HG02571 (cell line): ENCODE data around the gene CDK2.
"Not testable (repeated sequence)": the region's sequence is repeated elsewhere in the genome, so short reads cannot be mapped to it uniquely, and the experiment has no call there.

Experiments used
- ATAC-seq: cut with Tn5 transposase; IDR thresholded peaks from one replicate; pipeline ENCODE4 v1.9.1; 2021; ENCODE audit warnings: mild to moderate bottlenecking, moderate library complexity; ENCODE audit not compliant: unreplicated experiment

The CDK2 gene

DNA sequence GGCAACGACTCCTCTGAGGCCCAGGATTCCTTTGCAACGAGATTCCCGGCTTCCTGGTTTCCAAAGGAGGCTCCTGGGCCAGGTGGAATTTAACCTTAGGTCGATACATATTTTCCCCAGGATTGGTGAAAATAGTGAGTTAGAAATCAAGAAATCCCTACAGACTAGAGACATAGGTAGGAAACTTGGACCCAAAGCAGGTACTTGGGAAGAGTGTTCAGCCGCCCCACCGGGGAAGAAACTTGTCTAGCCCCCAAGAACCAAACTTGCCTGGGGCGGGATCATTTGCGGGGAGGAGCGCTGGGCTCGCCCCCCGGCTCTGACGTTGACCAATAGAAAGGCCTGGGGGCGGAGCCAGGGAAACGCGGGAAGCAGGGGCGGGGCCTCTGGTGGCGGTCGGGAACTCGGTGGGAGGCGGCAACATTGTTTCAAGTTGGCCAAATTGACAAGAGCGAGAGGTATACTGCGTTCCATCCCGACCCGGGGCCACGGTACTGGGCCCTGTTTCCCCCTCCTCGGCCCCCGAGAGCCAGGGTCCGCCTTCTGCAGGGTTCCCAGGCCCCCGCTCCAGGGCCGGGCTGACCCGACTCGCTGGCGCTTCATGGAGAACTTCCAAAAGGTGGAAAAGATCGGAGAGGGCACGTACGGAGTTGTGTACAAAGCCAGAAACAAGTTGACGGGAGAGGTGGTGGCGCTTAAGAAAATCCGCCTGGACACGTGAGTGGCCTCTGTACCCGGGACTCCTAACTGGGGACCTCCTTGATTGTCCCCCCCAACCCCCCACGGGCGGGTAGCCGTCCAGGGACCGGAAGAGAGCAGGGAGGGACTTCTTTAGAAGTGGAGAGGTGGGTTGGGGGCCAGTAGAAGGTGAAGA lies at the start of gene CDK2:
Gene CDK2, plus strand, starts transcription at position 423 of the 874 bp plus-strand sequence. Its CDS starts 179 bp downstream, at position 602.
- peak; percentile 93 for ATAC-seq

DNA sequence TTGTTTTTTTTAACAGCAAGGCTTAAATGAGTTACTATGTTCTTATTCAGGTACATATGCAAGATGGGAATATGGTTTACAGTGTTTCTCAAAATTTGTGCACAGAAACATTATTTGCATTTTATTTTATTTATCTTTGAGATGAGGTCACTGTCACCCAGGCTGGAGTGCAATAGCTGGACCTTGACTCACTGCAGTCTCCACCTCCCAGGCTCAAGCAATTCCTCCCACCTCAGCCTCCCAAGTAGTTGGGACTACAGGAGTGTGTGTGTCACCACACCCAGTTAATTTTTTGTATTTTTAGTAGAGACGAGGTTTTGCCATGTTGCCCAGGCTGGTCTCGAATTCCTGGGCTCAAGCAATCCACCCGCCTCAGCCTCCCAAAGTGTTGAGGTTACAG lies 47.6 kb upstream of the CDK2 start:
- ATAC-seq: not testable (repeated sequence)

DNA sequence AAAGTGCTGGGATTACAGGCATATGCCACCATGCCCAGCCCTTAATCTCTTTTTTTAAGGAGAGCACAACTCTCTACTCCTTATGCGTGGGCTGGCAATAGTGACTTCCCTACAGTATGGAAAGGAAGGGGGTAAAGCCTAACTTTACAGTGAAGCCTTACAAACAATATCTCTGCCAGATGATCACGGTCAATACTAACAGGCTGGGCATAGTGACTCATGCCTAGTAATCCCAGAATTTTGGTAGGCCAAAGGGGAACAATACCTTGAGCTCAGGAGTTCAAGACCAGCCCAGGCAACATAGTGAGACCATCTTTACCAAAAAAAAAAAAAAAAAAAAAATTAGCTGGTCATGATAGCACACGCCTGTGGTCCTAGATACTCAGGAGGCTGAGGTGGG lies 44.5 kb upstream of the CDK2 start:
- no peak for ATAC-seq

DNA sequence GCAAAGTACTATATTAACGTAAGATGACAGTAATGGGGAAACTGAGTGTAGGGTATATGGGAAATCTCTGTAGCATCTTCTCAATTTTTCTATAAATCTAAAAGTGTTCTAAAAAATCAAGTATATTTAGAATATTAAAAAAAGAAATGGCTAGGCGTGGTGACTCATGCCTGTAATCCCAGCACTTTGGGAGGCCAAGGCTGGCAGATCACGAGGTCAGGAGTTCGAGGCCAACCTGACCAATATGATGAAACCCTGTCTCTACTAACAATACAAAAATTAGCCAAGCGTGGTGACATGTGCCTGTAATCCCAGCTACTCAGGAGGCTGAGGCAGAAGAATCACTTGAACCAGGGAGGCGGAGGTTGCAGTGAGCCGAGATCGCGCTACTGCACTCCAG lies 43.0 kb upstream of the CDK2 start:
- ATAC-seq: not testable (repeated sequence)

DNA sequence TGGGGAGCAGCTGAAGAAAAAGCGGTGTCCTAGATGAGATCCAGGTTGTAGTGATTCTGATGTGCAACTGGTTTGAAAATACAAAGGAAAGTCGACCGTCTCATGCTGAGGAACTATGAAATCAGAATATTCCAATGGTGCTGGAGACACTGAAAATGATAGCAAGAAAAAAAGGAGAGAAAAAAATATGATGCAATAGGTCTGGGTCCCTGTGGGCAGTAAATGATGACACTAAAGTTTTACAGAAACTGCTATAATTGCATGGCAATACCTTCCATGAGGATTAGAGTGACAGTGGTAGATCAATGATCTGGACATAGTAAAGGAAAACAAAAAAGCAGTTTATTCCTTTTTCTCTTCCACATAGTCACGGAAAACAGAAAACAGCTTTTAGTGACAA lies 41.3 kb upstream of the CDK2 start:
- ATAC-seq: no peak

DNA sequence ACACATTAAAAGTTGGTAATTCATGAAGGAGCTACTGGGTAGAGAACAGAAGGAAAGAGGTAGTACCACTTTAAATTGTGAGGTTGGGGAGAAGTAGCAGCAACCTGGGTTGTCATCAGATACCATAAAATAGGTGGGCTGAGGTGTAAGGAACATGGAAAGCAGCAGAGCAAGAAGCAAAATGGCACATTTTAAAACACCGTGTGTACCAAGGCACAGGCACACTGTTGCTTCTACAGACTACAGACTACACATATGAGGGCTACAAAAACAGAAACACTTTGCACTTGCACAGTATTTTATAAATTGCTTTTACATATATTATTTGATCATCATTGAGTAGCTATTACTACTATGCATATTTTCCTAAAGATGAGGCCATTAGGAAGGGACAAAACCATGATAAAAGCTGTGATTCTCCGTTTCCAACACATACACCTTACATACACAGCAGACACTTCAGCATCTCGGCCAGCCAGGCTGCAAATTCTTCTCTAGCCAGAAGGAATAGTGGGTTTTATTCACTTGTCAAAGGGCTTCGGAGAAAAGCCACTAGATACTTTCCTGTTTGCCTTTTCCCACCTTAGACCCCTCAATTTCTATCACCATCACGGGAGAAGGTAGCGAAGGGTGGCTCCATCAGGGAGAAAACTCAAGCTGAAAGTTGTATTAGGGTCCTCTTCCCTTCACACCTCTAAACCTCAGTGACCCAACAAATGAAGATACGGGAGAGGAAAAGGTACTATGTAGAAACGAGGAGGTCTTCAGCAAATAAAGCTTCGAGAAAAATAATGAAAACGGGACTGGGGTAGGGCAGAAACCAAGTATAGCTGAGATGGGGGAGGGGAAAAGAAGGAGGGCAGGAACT lies 40.5 kb upstream of the CDK2 start:
- no peak for ATAC-seq

DNA sequence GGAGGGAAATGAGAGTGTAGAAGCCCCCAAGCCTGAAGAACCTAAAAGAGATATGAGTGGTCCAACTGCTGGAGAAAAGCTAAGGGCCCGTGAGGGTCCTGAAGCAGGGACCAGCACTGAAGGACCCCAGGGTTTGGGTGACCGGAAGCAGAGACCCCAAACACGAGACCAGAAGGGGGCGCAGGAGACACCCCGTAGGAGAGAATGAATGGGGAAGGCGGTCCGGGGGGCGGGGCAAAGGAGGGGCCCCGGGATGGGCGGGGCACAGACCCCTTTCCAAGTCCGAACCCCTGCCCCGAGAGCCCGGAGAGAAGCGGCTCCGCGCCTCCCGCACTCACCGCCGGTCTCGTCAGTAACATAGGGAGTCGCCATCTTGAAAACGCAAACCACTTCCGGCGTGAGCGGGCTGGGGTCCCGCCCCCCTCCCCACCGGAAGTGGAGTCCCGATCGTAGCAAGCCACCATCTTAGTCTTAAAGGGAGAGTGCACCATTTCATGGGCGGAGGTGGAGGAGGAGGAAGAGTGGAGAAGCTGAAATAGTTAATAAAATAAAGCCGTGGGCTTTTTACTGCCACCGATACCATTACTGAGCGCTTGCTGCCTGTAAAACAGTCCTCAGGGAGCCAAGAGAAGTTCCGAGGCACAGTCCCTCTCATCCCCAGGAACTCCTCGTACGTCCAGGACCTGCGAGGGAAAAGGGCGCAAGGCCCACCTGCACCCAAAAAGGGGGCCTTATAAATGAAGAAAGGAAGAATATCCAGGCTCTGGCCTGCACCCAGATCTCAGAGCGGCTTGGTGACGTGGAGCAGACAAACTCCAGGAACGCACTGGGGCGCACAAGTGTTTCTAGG lies 39.7 kb upstream of the CDK2 start:
- ATAC-seq: peak; percentile 51

DNA sequence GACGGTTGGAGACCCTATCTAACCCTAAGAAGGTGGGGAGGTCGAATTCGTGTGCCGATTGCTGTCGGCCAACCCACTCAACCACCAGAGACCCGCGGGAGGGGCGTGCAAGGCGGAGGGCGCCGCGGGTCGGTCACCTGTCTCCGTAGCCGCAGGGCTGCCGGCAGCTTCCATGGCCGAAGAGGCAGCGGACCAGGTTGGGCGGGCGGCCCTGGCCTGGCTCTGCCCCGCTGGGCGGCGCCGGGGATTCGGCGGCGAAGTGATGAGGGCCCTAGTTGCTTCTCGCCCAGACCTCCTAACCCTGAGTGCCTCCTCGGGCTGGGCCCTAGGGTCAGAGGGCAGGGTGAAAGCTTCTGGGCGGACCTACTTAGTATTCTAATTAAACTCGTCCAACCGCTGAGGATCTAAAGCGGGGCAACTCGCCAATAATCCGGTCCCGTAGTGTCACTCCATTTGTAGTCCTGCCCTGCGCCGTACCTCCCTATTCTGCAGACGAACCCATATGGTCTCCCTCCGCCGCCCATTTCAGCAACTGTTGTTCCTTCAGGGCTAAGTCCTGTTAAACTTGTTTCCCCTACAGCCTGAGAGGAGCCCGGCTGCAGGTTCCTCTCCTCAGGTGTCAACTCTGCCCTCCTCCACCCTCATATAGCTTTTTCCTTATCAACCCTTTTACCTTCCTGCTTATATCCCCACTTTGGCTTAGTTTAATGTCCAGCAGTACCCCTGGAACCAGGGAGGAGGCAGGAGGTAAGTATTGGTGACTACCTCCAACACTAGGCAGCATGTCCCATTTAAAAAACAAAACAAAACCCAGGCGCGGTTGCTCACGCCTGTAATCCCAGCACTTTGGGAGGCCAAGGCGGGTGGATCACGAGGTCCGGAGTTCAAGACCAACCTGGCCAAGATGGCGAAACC lies 38.8 kb upstream of the CDK2 start, which contains the start of gene PYM1:
Gene PYM1, minus strand, starts transcription at position 307 of the 915 bp plus-strand sequence. Its CDS starts 133 bp downstream, at position 174.
- ATAC-seq: peak; percentile 38

DNA sequence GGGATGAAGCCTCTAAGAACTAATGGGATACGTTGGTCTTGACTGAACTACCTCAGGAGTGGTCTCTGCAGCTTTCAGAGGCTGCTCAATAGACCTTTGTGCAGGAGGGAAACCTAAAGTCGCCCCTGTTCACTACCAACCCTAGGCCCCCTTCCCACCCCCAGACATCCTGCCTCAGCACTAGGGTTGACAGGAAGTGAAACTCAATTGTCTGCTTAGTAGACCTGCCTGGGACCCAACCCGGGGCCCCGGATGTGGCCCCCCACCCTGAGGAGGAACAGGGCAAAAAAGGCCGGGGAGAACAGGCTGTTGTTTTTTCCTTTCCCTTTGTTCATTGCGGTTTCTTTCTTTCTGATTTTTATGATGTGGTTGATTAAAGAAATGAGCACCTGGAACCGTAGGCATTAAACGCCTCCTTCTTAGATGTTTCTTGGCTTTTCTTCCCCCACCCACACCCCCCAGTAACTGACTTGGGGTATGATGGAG lies 37.3 kb upstream of the CDK2 start:
- no peak for ATAC-seq

DNA sequence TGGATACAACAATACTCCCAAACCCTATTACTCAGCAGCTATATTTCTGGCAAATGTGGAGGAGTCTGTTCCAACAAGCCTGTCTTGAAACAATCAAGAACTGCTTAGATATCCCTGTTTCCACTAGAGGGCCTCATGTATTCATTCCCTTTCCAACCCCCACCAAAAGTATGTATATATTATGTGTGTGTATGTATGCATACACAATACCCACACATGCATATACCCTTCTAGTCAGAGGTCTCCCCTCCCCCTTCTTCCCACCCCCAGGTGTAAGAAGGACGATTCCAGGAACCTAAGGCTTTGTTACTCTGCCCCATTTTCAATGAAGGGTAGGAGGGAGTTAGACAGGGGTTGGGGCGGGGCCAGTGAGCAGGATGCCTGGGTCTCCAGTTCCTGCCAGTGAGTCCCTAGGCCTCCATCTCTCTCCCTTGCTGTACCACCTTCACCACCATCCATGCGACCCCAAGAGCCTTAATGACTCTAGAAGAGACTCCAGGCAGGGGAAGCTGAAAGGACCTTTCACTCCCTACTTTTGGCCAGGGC lies 35.8 kb upstream of the CDK2 start, which contains the start of gene DGKA:
Gene DGKA, plus strand, starts transcription at position 392 of the 546 bp plus-strand sequence. CDS start 5,342 bp downstream, outside the sequence.
- no peak for ATAC-seq

DNA sequence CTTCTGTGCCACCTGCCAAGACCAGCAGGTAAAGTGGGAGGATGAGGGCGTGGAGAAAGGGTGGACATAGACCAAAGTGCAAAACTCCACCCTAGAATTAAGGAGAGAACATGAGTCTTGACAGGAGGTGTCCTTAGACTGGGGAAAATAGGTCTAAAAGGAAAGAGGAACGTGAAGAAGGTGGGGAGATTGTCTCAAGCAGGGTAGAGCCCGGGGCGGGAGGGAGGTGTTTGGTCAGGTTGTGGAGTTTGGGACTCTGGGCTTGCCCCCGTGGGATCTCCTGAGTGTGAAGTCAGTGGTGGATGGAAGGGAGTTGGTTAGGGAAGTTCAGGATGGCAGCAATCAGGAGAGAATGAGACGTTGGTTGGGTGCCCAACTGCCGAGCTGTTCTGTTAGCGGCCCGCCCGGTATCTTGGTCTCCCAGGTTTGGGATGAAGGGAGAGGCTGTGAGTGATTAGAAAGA lies 35.3 kb upstream of the CDK2 start:
- no peak for ATAC-seq

DNA sequence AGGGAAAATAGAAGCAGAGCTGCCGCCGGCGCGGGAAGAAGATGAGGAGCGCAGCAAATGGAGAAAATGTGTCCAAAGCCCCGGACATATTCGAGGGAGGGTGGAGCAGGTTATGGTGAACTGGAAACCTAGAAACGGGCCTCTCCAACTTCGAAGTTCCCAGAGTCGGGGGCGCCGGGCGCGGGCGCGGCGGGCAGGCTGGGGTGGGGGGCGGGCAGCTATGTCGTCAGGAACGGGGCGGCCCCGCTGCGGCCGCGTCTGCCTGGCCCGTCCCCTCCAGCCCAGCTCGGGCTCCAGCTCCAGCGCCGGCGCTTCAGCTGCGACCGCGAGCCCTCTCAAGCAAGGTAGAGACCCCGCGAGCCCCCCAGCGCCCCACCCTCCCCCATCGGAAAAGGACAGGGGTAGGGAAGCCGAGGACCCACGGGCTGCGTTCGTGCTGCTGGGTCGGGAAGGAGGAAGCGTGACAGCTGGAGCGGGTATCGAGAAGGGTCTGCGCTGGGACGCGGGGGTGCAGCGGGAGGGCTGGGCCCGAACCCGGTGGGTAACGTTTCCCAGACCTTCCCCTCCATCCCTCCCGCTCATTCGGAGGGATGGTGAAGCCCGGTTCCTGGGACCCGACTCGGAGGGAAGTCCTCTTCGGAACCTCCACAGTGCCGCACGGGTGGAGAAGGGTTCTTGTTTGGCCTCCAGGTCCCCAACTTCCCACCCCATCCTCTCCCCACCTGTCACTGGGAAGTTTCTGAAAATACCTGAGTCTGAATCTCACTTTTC lies 34.7 kb upstream of the CDK2 start:
- no peak for ATAC-seq

DNA sequence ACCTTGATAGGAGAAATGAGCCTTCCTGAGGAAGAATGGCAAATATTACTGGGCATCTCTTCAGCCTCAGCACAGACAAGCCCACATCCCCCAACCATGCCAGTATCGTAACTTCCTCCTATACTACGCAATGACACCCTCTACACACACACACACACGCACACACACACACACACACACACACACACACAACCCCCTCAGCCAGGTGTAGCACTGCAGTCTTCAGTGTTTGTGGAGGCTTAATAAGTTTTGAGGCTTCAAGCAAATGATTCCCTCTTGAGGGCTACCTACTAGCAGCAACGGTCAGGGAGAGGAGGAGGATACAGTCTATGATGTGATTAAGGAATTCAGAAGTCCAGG lies 34.1 kb upstream of the CDK2 start:
- ATAC-seq: no peak

DNA sequence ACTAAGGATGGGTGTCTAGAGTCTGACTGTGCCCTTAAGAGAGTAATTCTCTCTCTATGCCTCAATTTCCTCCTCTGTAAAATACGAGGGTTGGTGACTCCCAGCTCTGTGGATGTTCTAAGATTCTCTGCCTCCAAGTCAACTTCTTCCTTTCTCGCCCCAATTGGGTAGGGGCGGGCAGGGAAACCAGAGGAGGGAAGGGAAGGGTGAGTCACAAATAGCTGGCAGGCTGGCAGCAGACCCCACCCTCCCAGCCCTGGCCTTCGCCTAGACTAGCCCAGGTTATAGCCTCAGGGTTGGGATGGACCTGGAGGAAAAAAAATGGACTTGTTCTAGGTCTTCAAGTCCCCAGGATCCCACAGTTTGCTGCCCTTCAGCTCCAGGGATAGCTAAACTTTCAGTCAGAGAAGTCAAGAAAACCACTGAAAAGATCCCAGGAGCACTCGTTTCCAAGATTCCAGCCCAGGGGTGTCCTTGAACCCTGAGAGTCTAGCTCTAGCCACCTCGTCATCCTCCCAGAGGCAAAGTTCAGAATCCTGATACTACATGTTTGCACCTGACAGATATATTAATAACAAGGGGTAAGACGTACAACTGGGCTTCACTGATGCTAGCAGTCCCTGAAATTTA lies 33.3 kb upstream of the CDK2 start:
- no peak for ATAC-seq

DNA sequence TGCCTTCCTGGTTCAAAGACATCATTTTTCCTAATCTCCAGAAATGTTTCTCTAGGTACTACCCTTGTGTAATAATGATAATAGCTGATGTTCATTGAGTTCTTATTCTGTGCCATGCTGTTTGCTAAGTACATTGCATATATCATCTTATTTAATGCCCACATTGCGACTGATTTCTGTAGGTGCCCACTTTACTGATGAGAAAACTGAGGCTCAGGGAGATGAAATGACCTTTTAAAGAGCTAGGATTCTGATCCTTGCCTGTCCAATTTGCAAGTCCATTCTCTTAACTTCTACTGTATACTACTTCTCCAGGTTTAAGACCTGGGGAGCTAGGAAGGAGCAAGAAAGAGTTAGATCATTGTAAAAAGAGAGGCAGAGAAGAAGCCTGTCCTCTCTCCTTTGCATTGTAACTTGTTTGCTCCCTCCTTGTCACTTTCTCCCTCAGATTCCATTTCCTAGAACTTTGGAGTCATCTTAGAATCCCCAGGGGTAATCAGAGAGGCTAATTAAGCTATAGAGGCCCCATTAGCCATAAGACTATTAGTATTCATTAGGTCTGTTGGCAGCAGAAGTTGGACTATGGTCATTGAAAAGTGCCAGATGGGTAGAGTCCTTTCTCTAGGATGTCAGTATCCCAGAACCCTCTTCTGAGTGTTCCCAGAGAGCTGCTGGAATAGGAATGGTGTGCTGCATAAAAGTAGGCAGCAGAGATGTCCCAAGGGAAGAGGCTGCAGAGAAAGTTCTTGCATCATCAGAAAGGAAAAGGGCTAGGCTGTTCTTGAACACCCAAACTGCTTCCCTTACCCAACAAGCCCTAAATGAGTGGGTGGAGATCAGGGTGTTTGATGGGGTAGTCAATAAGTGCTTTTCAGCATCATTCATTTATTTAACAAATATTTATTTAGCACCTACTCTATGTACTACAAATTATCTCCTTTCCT lies 32.6 kb upstream of the CDK2 start:
- ATAC-seq: no peak

DNA sequence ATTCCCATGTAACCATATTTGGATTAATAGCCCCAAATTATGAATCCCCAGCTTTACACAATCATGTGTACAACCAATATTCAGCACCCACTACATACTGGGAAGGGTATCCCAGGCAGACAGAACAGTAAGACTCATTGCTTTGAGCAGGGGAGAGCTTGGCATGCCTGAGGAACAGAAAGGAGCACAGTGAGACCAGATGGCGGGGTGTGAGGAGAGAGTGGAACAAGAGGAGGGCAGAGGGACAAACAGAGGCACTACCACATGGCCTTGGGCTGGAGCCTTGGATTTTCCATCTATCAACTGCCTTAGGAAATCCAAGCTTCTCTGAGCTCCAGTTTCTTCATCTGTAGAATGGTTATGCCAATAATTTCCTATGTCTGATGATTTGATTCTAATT lies 31.9 kb upstream of the CDK2 start:
- no peak for ATAC-seq

DNA sequence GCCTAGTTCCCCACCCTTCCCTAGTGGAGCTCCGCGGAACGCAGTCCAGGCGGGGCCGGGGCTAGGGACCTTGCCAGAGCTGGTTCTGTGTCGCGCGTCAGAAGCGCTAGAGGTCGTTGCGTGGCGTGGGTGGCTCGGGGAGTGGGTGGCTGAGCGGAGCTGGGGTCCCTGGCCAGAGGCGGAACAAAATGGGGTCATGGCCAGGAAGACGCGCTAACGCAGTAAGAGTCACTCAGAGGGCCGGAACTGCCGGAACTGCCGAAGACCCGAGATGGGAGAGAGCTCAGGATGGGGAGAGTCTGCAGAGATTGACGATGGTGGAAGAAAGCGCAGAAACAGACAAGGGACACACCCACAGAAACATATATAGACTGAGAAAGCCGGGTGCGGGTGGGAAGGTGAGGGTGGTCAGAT lies 30.9 kb upstream of the CDK2 start:
- no peak for ATAC-seq
